HepG2 (cell line): ENCODE measurements around the gene BCAS4. TPM values are rescaled to one million over a fixed set of nuclear protein-coding genes. Genes with fewer than 3 reads are reported as not detected.

ENCODE experiments used
- ATAC-seq: fragments of 200-7000 bp; cut with Tn5 transposase; 3 replicates; pipeline ENCODE4 v1.9.1; 2020; ENCODE audit warnings: mild to moderate bottlenecking, moderate library complexity
- BruUV-seq: library from RNA; stranded (reverse); fragments of 400-500 nt; replicated peaks from 2 replicates; lab custom pipeline; 2021; lab: Mats Ljungman, UMichigan
- CTCF ChIA-PET: fragments of 300-600 bp; formaldehyde crosslinking; extraction: SDS; loops from one replicate; lab custom pipeline; 2021; ENCODE audit warnings: low total read pairs, inconsistent platforms, low intra/inter-chr PET ratio; lab: Yijun Ruan, JAX
- POLR2A ChIA-PET: fragments of 350-600 bp; sonication (Branson Sonifier 250); formaldehyde crosslinking; loops from one replicate; lab custom pipeline; 2020; ENCODE audit warnings: antibody characterized with exemption, inconsistent platforms; lab: Yijun Ruan, JAX
- DNase-seq: peaks from one replicate; pipeline ENCODE4 v3.0.0-alpha.2; 2015; ENCODE audit warnings: low spot score
- FAIRE-seq: peaks from 3 replicates; lab custom pipeline; 2011; peaks lifted over from hg19 to GRCh38; lab: Jason Lieb, UNC
- H2AFZ ChIP-seq: one replicate; pipeline ENCODE4 v1.6.1; 2011; ENCODE audit warnings: low read length, inconsistent platforms
- H3K27ac ChIP-seq: fragments of 300-600 bp; 3 replicates; pipeline ENCODE4 v1.8.0; 2011; ENCODE audit warnings: mixed run types, mild to moderate bottlenecking, mixed read lengths, low read length, inconsistent platforms; ENCODE audit not compliant: insufficient read depth; ENCODE audit errors: extremely low read length
- H3K27me3 ChIP-seq, 2 experiments: fragments of 200-600 bp in 1 of 2; 2 replicates in 1 of 2; 3 replicates in 1 of 2; pipeline versions ENCODE4 v1.6.0 to v1.8.0; 2011; ENCODE audit warnings: low read length in 2 of 2, mild to moderate bottlenecking in 2 of 2, moderate library complexity in 2 of 2, inconsistent platforms in 1 of 2; ENCODE audit not compliant: insufficient read depth in 2 of 2, control insufficient read depth in 1 of 2
- H3K36me3 ChIP-seq, 2 experiments: fragments of 200-600 bp in 1 of 2; replicated peaks in 1 of 2; 2 replicates in 1 of 2; 3 replicates in 1 of 2; pipeline versions ENCODE4 v1.5.1 to v1.8.0; 2011; ENCODE audit warnings: low read length in 2 of 2, inconsistent platforms in 1 of 2; ENCODE audit not compliant: insufficient read depth in 2 of 2, control insufficient read depth in 1 of 2
- H3K4me1 ChIP-seq: 2 replicates; pipeline ENCODE4 v1.5.1; 2012; ENCODE audit warnings: low read length, inconsistent platforms; ENCODE audit not compliant: insufficient read depth
- H3K4me2 ChIP-seq: 2 replicates; pipeline ENCODE4 v1.6.0; 2011; ENCODE audit warnings: low read depth, low read length, inconsistent platforms
- H3K4me3 ChIP-seq, 3 experiments: fragments of 200-600 bp in 1 of 3; sonication (generic), shearing (Covaris generic) in 1 of 3; replicated peaks in 1 of 3; 2 replicates each; pipeline ENCODE4 v1.5.1; 2011 to 2016; ENCODE audit warnings: low read length in 3 of 3, inconsistent platforms in 2 of 3, low read depth in 2 of 3, mild to moderate bottlenecking in 2 of 3, control low read depth in 1 of 3, mixed read lengths in 1 of 3; ENCODE audit not compliant: insufficient read depth in 1 of 3
- H3K79me2 ChIP-seq: one replicate; pipeline ENCODE4 v1.6.1; 2011; ENCODE audit warnings: low read length, inconsistent platforms; ENCODE audit not compliant: insufficient read depth
- H3K9ac ChIP-seq: 2 replicates; pipeline ENCODE4 v1.6.0; 2011; ENCODE audit warnings: mild to moderate bottlenecking, low read depth, low read length, inconsistent platforms; ENCODE audit not compliant: insufficient read depth
- H3K9me3 ChIP-seq: 2 replicates; pipeline ENCODE4 v1.5.1; 2012; ENCODE audit warnings: mild to moderate bottlenecking, low read length
- H4K20me1 ChIP-seq: 2 replicates; pipeline ENCODE4 v1.6.0; 2011; ENCODE audit warnings: inconsistent platforms, mild to moderate bottlenecking, low read length, moderate library complexity; ENCODE audit not compliant: insufficient read depth
- CC2D1A ChIP-seq: sonication (generic); formaldehyde crosslinking; IDR thresholded peaks from 2 replicates; pipeline ENCODE4 v1.8.1; 2023; ENCODE audit warnings: mild to moderate bottlenecking, missing genetic modification reagents
- CREB1 ChIP-seq, 2 experiments: fragments of 450-650 bp in 1 of 2; IDR thresholded peaks; 2 replicates each; pipeline ENCODE4 v1.6.1; 2016 to 2017; ENCODE audit warnings: control low read depth in 1 of 2, mild to moderate bottlenecking in 1 of 2, missing compliant biosample characterization in 1 of 2, missing genetic modification characterization in 1 of 2
- HOXA7 ChIP-seq: sonication (generic); formaldehyde crosslinking; IDR thresholded peaks from 2 replicates; pipeline ENCODE4 v1.8.1; 2022; ENCODE audit warnings: mild to moderate bottlenecking, missing genetic modification reagents, moderate library complexity
- MAF1 ChIP-seq: sonication (generic); formaldehyde crosslinking; IDR thresholded peaks from 2 replicates; pipeline ENCODE4 v1.5.0; 2020; ENCODE audit warnings: missing genetic modification reagents, borderline replicate concordance
- PHF21A ChIP-seq: sonication (generic); formaldehyde crosslinking; IDR thresholded peaks from 2 replicates; pipeline ENCODE4 v1.5.0; 2020; ENCODE audit warnings: mild to moderate bottlenecking, missing genetic modification reagents
- PITX1 ChIP-seq: sonication (generic); formaldehyde crosslinking; IDR thresholded peaks from 2 replicates; pipeline ENCODE4 v1.5.1; 2020; ENCODE audit warnings: mild to moderate bottlenecking, missing genetic modification reagents
- POLR2G ChIP-seq: fragments of 200-400 bp; formaldehyde crosslinking; IDR thresholded peaks from 2 replicates; pipeline ENCODE4 v1.6.1; 2018; ENCODE audit warnings: mild to moderate bottlenecking, low read depth, low read length, moderate library complexity
- ZNF292 ChIP-seq: sonication (generic); formaldehyde crosslinking; IDR thresholded peaks from 2 replicates; pipeline ENCODE4 v1.8.1; 2022; ENCODE audit warnings: mild to moderate bottlenecking, low read depth, missing genetic modification reagents, borderline replicate concordance
- ZNF350 ChIP-seq: sonication (generic); formaldehyde crosslinking; IDR thresholded peaks from 2 replicates; pipeline ENCODE4 v1.4.0; 2020; ENCODE audit warnings: mild to moderate bottlenecking, low read depth, missing genetic modification reagents, borderline replicate concordance
- ZNF781 ChIP-seq: sonication (generic); formaldehyde crosslinking; IDR thresholded peaks from 2 replicates; pipeline ENCODE4 v1.5.1; 2020; ENCODE audit warnings: borderline replicate concordance, mild to moderate bottlenecking, missing genetic modification reagents; ENCODE audit errors: not compliant biosample characterization
- ZNF839 ChIP-seq: sonication (generic); formaldehyde crosslinking; IDR thresholded peaks from 2 replicates; pipeline ENCODE4 v1.4.0; 2020; ENCODE audit warnings: missing genetic modification reagents, mild to moderate bottlenecking, borderline replicate concordance
- ZNF891 ChIP-seq: sonication (generic); formaldehyde crosslinking; IDR thresholded peaks from 2 replicates; pipeline ENCODE4 v1.5.0; 2020; ENCODE audit warnings: mild to moderate bottlenecking, missing genetic modification reagents
- WGBS: methylation state at CpG from one replicate; pipeline ENCODE4 v1.1.6; 2017; ENCODE audit warnings: low lambda C conversion rate; 5-methylcytosine and 5-hydroxymethylcytosine counted together
- in situ Hi-C: cut with HindIII; loops from 2 replicates; pipeline ENCODE4 v1.10.0; 2017; ENCODE audit warnings: low pct_unique_long_range_greater_than_20kb; ENCODE audit not compliant: extremely low pct_ligation_motif_present
- intact Hi-C: fragments of 100-400 bp; cut with micrococcal nuclease; formaldehyde crosslinking; loops from one replicate; pipeline ENCODE4 v1.10.0; 2022; ENCODE audit not compliant: unreplicated experiment
- polyA plus RNA-seq, 8 experiments: library from polyadenylated mRNA; depleted of rRNA in 3 of 8; stranded (reverse) in 7 of 8; unstranded in 1 of 8; fragments of >200 nt; fragmentation: Illumina TruSeq in 4 of 8; extraction: Trizol in 4 of 8; gene quantifications; 2 replicates each; pipeline versions ENCODE4 v1.2.1 to v1.2.3, GENCODE V29; 2011 to 2016; ENCODE audit warnings: low read depth in 4 of 8, missing spikeins in 1 of 8, mixed read lengths in 1 of 8; ENCODE audit not compliant: insufficient read depth in 1 of 8
- total RNA-seq, 5 experiments: library from RNA; depleted of rRNA; stranded (reverse); fragments of >200 nt; fragmentation: Illumina TruSeq; extraction: Trizol; gene quantifications; 2 replicates each; pipeline ENCODE4 v1.2.3, GENCODE V29; 2016; ENCODE audit warnings: low read depth in 1 of 5

BCAS4 gene
- total and polyA plus RNA-seq, 2 of the 13 experiments (the other 11 are each of a cell fraction or from before 2014, with no cell fraction given): 7.2 to 8.0 TPM

- H4K20me1 ChIP-seq: no peaks in the 10 kb centered on the region
- no TSS peak for BruUV-seq
- ATAC-seq (no peak), DNase-seq (no peak), FAIRE-seq (no peak)
- H3K4me2 ChIP-seq: no peak overlapping the region
- H3K9me3 ChIP-seq: no peaks in the 10 kb centered on the region
- no peaks in the 10 kb centered on the region for H3K79me2 ChIP-seq
- 97% methylated on average over 5 of the region's 5 CpGs for WGBS
- no peak overlapping the region for H3K4me3 ChIP-seq
- peaks cover 32% of the 10 kb centered on the region for H3K4me1 ChIP-seq
- ChIA-PET CTCF (no interaction called here), POLR2A (interaction anchor here (1.4 kb wide), 1 partner anchor 12 kb away, joined by 4 read pairs; no protein-coding TSS in a partner anchor)
- no peak overlapping the region for H3K27ac ChIP-seq
- H3K36me3 ChIP-seq: no peaks in the 10 kb centered on the region
- no peak for TF ChIP-seq ZNF839 (CRISPR knock-in tag)
- no peak for TF ChIP-seq PHF21A (CRISPR knock-in tag)
- TF ChIP-seq CREB1 (IDR thresholded peaks at IDR 0.05): no peak
- TF ChIP-seq CREB1 (CRISPR knock-in tag; IDR thresholded peaks at IDR 0.05): no peak
- TF ChIP-seq POLR2G: no peak
- no peak for TF ChIP-seq ZNF292 (CRISPR knock-in tag)
- no peak for TF ChIP-seq CC2D1A (CRISPR knock-in tag)
- no peak overlapping the region for H2AFZ ChIP-seq
- H3K9ac ChIP-seq: no peak overlapping the region
- in situ Hi-C loops (no loop called here), intact Hi-C loops (no loop called here)
- no peaks in the 10 kb centered on the region for H3K27me3 ChIP-seq
Observed at GRCh38 chr20:50758469-50758868, 36.4 kb upstream of the BCAS4 start.

DNA sequence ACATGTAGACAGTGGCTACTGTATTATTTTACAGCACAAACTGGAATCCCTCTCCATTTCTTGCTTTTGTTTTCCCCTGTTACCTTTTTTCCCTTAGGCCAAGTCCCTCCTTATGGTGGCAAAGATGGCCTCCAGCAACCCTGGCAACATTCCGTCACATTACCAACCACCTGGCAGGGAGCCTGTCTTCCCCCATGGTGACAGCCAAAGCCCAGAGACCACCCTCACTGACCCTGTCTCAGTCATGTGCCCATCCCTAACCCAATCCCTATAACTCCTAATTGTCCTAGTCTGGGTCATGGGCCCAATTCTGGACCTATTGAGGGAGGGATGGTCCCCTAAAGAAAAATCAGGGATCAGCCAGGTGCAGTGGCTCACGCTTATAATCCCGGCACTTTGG lies 35.9 kb upstream of the BCAS4 start:
- intact Hi-C loops: no loop called here
- H3K79me2 ChIP-seq: no peaks in the 10 kb centered on the region
- in situ Hi-C loops: no loop called here
- no peak overlapping the region for H3K4me2 ChIP-seq
- ATAC-seq: no peak
- no peak overlapping the region for H3K4me3 ChIP-seq
- H3K27me3 ChIP-seq: no peaks in the 10 kb centered on the region
- no peaks in the 10 kb centered on the region for H3K36me3 ChIP-seq
- CTCF ChIA-PET: no interaction called here
- FAIRE-seq: no peak
- POLR2A ChIA-PET: no interaction called here
- H3K4me1 ChIP-seq: peaks cover 37% of the 10 kb centered on the region
- no peak overlapping the region for H2AFZ ChIP-seq
- no peak for DNase-seq
- no peak overlapping the region for H3K27ac ChIP-seq
- H3K9me3 ChIP-seq: no peaks in the 10 kb centered on the region
- WGBS: 98% methylated on average over 3 of the region's 3 CpGs
- BruUV-seq: no TSS peak
- H3K9ac ChIP-seq: no peak overlapping the region
- H4K20me1 ChIP-seq: no peaks in the 10 kb centered on the region
- TF ChIP-seq ZNF891 (0 out of 2 replicates have a peak, but pooled peaks have one; percentile 39), PITX1 (CRISPR knock-in tag) (0 out of 2 replicates have a peak, but pooled peaks have one; percentile 43), MAF1 (CRISPR knock-in tag) (no peak), ZNF350 (CRISPR knock-in tag) (no peak), ZNF781 (CRISPR knock-in tag) (peak; percentile 52), HOXA7 (CRISPR knock-in tag) (no peak)
